Heart right ventricle (tissue), 16 donors: ENCODE measurements around the gene RIT1. TPM values are rescaled to one million over a fixed set of nuclear protein-coding genes. Genes with fewer than 3 reads are reported as not detected.
A peak's percentile ranks its signal among the peaks of the same experiment; 100 is the strongest.

Experiments
- ATAC-seq, 8 donors: fragments of 200-7000 bp; cut with Tn5 transposase; one replicate each; pipeline ENCODE4 v1.9.1; 2020; ENCODE audit warnings: mild to moderate bottlenecking in 8 of 8, moderate library complexity in 8 of 8, moderate number of reproducible peaks in 1 of 8
- DNase-seq, 2 donors: peaks; one replicate each; pipeline ENCODE4 v3.0.0-alpha.2; 2020
- H3K27ac ChIP-seq, 10 donors: fragments of 200-600 bp; sonication (generic) in 2 of 10; one replicate each; pipeline versions ENCODE4 v1.5.0 to v1.8.0; 2020 to 2022; ENCODE audit warnings: mild to moderate bottlenecking in 3 of 10
- H3K27me3 ChIP-seq, 7 donors: fragments of 200-600 bp; one replicate each; pipeline ENCODE4 v1.8.0; 2021 to 2022; ENCODE audit warnings: mild to moderate bottlenecking in 2 of 7
- H3K36me3 ChIP-seq, 9 donors: fragments of 200-600 bp; sonication (generic) in 1 of 9; one replicate each; pipeline versions ENCODE4 v1.5.0 to v1.8.0; 2020 to 2022; ENCODE audit warnings: mild to moderate bottlenecking in 2 of 9
- H3K4me1 ChIP-seq, 9 donors: fragments of 200-600 bp; sonication (generic) in 1 of 9; one replicate each; pipeline versions ENCODE4 v1.5.0 to v1.8.0; 2020 to 2022; ENCODE audit warnings: mild to moderate bottlenecking in 4 of 9
- H3K4me3 ChIP-seq, 10 donors: fragments of 200-600 bp; sonication (generic) in 2 of 10; one replicate each; pipeline versions ENCODE4 v1.5.0 to v1.8.0; 2020 to 2022; ENCODE audit warnings: mild to moderate bottlenecking in 7 of 10, moderate library complexity in 2 of 10
- H3K9me3 ChIP-seq, 11 donors: fragments of 200-600 bp in 10 of 11; sonication (generic) in 2 of 11; one replicate each; pipeline versions ENCODE4 v1.5.0 to v1.8.0; 2013 to 2022; ENCODE audit warnings: mild to moderate bottlenecking in 2 of 11, control low read depth in 1 of 11, moderate library complexity in 1 of 11
- CTCF ChIP-seq, 9 donors: fragments of 200-600 bp; sonication (generic) in 2 of 9; IDR thresholded peaks; one replicate each; pipeline versions ENCODE4 v1.5.0 to v1.8.0; 2021 to 2022; ENCODE audit warnings: antibody characterized with exemption in 9 of 9, mild to moderate bottlenecking in 5 of 9, moderate library complexity in 1 of 9
- WGBS, 2 donors: extraction: QIAGEN DNeasy Blood & Tissue Kit; methylation state at CpG; one replicate each; pipeline ENCODE4 v1.1.7; 2013; ENCODE audit warnings: inconsistent platforms in 1 of 2; 5-methylcytosine and 5-hydroxymethylcytosine counted together
- intact Hi-C, 10 donors: fragments of 100-400 bp; cut with DNase I; formaldehyde crosslinking; loops; one replicate each; pipeline versions ENCODE4 v1.11.1 to v1.14.2; 2022
- polyA plus RNA-seq, 2 donors: library from polyadenylated mRNA; stranded (reverse); fragments of 200-250 nt; gene quantifications; one replicate each; pipeline ENCODE4 v1.2.3, GENCODE V29; 2013
- total RNA-seq, 10 donors: library from RNA; stranded (reverse); fragmentation: NEBNext Ultra II Directional in 3 of 10; extraction: Animal tissue kit (Norgen Biotek cat#: 25700) in 3 of 10; gene quantifications; one replicate each; pipeline versions ENCODE4 v1.2.1 to v1.2.4, GENCODE V29; 2021 to 2023
- donor health status: Arrhythmogenic right ventricular cardiomyopathy.
- donor health status: ischemic (EF 13 %, LVEDD 7.1; RV severe dilation, severe dysfunction).
- donor health status: healthy with polysubstance abuse.
- donor health status: DM: no; HTN: yes; CAD: no.
- donor health status: DM: no; HTN: no; CAD: no.
- donor health status: ischemic (EF 25% LVEDD 6.9; RV normal size, moderate dysfunction).
- donor health status: ischemic (EF 25% LVEDD 5.7; RV mildly dilated, moderate dysfunction).
- donor health status: healthy.
- donor health status: DM: yes; HTN: yes; CAD: no.
- donor health status: Ischemic cardiomyopathy.
- donor health status: ischemic (EF 35%, LVEDD 5.7; RV mildly dilated, moderate dysfunction).
- donor health status: nonischemic (EF 11% LVEDD 7.7; RV severe dilation, severe dysfunction).
- donor health status: DM: yes; HTN: yes; CAD: no.
- donor health status: PGD.
- donor health status: ischemic (EF 29% LVEDD 5.4; RV normal size, mild dysfunction).
- donor health status: nonischemic (EF 23%, LVEDD 6.1; RV moderate dilation, normal function).

RIT1 gene
- total and polyA plus RNA-seq, 12 donors = 11.5 to 32.3 (median 20.7) TPM

- Histone ChIP-seq H3K4me3 (no peak overlapping the region), H3K27me3 (no peaks in the 10 kb centered on the region), H3K27ac (no peak overlapping the region), H3K4me1 (peaks cover 0 to 24% (median 8%) of the 10 kb centered on the region in 9 donors), H3K36me3 (peaks cover 0 to 46% (median 0%) of the 10 kb centered on the region in 9 donors), H3K9me3 (no peaks in the 10 kb centered on the region)
- no peak for TF ChIP-seq CTCF (IDR thresholded peaks at IDR 0.05)
- intact Hi-C loops = no loop called here
- ATAC-seq (no peak), DNase-seq (no peak)
- 98 to 99% methylated on average over 5 of the region's 5 CpGs for WGBS, 2 donors
Observed at GRCh38 chr1:155888481-155888880, 22.7 kb downstream of the RIT1 start.

DNA sequence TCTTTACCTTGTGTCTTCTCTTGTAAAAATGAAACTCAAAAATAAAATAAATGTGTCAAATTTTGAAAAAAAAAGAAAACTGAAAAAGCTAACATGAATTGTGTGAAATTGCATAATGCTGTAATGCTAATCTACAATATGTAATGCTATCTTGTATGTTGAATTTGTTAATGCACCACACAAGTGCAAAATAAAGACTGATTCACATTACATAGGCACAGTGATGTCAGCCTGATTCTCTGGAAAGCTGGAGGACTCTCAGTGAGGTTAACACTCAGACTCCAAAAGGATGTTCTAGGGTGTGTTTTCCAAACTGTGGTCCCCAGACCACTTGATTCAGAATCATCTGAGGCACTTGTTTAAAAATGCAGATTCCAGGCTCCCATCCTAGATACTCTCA, 26.2 kb downstream of the RIT1 start:
- no peak for TF ChIP-seq CTCF (IDR thresholded peaks at IDR 0.05)
- DNase-seq (no peak), ATAC-seq (no peak)
- intact Hi-C loops = no loop called here
- Histone ChIP-seq H3K36me3 (peaks cover 0 to 81% (median 18%) of the 10 kb centered on the region in 9 donors), H3K9me3 (no peaks in the 10 kb centered on the region), H3K4me3 (no peak overlapping the region), H3K27ac (no peak overlapping the region), H3K4me1 (peaks cover 0 to 6% (median 0%) of the 10 kb centered on the region in 9 donors), H3K27me3 (no peaks in the 10 kb centered on the region)

- TF ChIP-seq CTCF (IDR thresholded peaks at IDR 0.05) = no peak
- intact Hi-C loops = no loop called here
- peak overlapping the region in 2 of 10 donors; percentile 26 for H3K27ac ChIP-seq
- H3K4me3 ChIP-seq = no peak overlapping the region
- no peaks in the 10 kb centered on the region for H3K9me3 ChIP-seq
- no peaks in the 10 kb centered on the region for H3K27me3 ChIP-seq
- H3K4me1 ChIP-seq = no peaks in the 10 kb centered on the region
- peaks cover 0 to 88% (median 18%) of the 10 kb centered on the region in 9 donors for H3K36me3 ChIP-seq
- DNase-seq (no peak), ATAC-seq (no peak)
- 68 to 71% methylated on average over 9 of the region's 9 CpGs for WGBS, 2 donors
Observed at GRCh38 chr1:155884031-155884960, 26.9 kb downstream of the RIT1 start.

DNA sequence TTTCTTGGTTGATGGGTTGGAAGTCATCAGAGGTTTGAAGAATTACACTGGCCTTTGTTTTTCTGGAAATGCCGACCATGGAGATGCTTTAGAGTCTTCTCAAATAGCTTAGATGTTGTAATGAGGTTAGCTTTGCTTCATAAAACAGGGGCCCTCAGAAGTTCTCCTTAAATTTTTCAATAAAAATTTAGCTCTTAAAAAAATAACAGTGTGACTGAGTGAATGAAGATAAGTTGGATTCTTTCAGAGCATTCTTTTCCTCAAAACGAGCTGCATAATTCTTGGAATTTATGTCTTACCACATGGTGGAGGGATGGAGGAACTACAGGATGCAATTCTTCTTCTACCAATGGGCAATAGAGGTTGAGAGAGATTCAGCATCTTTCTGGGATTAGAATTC, 28.4 kb downstream of the RIT1 start:
- 72 to 74% methylated on average over 2 of the region's 2 CpGs for WGBS, 2 donors
- no peak for TF ChIP-seq CTCF (IDR thresholded peaks at IDR 0.05)
- intact Hi-C loops = no loop called here
- Histone ChIP-seq H3K27ac (no peak overlapping the region), H3K27me3 (no peaks in the 10 kb centered on the region), H3K4me1 (no peaks in the 10 kb centered on the region), H3K36me3 (peaks cover 0 to 88% (median 18%) of the 10 kb centered on the region in 9 donors), H3K9me3 (no peaks in the 10 kb centered on the region), H3K4me3 (no peak overlapping the region)
- DNase-seq = no peak
- no peak for ATAC-seq
